ENCODE results near the gene MAFF.

DNA sequence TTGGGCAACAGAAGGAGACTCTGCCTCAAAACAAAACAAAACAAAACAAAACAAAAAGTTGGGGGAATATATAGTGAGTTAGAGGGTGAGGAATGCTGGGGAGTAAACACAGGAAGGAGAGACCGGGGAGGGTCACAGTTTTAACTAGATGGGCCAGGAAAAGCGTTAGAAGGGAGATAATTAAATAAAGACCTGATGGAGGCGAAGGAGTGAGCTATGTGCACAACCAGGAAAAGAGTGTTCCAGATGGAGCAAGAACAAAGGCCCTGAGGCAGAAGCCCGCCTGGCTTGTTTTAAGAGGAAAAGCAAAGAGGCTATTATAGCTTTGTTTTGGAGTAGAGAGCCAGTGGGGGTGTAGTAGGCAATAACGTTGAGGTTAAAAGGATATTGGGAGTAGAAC is 15.4 kb upstream of the MAFF start:
- TF ChIP-seq, protein P1, sequence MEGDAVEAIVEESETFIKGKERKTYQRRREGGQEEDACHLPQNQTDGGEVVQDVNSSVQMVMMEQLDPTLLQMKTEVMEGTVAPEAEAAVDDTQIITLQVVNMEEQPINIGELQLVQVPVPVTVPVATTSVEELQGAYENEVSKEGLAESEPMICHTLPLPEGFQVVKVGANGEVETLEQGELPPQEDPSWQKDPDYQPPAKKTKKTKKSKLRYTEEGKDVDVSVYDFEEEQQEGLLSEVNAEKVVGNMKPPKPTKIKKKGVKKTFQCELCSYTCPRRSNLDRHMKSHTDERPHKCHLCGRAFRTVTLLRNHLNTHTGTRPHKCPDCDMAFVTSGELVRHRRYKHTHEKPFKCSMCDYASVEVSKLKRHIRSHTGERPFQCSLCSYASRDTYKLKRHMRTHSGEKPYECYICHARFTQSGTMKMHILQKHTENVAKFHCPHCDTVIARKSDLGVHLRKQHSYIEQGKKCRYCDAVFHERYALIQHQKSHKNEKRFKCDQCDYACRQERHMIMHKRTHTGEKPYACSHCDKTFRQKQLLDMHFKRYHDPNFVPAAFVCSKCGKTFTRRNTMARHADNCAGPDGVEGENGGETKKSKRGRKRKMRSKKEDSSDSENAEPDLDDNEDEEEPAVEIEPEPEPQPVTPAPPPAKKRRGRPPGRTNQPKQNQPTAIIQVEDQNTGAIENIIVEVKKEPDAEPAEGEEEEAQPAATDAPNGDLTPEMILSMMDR (IDR thresholded peaks at IDR 0.05) = no peak
- no peak for TF ChIP-seq POLR2A (IDR thresholded peaks at IDR 0.05)

Data from uterus (tissue), 2 donors.